Measurements from ENCODE around the gene PGAP3. TPM values are rescaled to one million over a fixed set of nuclear protein-coding genes. Genes with fewer than 3 reads are reported as not detected.
"Not testable (repeated sequence)": the region's sequence is repeated elsewhere in the genome, so short reads cannot be mapped to it uniquely, and the experiment has no call there.

The PGAP3 gene
- polyA plus RNA-seq, 6 donors from 2014 or later, result 7.2 to 18.2 (median 9.1) TPM

DNA sequence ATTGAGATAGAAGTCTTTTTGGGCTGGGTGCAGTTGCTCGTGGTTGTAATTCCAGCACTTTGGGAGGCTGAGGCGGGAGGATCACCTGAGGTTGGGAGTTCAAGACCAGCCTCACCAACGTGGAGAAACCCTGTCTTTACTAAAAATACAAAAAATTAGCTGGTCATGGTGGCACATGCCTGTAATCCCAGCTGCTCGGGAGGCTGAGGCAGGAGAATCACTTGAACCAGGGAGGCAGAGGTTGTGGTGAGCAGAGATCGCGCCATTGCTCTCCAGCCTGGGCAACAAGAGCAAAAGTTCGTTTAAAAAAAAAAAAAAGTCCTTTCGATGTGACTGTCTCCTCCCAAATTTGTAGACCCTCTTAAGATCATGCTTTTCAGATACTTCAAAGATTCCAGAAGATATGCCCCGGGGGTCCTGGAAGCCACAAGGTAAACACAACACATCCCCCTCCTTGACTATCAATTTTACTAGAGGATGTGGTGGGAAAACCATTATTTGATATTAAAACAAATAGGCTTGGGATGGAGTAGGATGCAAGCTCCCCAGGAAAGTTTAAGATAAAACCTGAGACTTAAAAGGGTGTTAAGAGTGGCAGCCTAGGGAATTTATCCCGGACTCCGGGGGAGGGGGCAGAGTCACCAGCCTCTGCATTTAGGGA is 11.4 kb upstream of the PGAP3 start:
- not testable (repeated sequence) for DNase-seq; ATAC-seq (ENCODE audit: low read depth in 2 of 2); H3K27ac Mint-ChIP-seq; H3K9me3 Mint-ChIP-seq
- Mint-ChIP-seq H3K27me3 (peaks cover 28 to 41% (median 38%) of the 10 kb centered on the region in 3 donors), H3K36me3 (peaks cover 0 to 34% of the 10 kb centered on the region in 2 donors), H3K4me1 (peaks cover 10 to 25% (median 25%) of the 10 kb centered on the region in 3 donors), H3K4me3 (peak overlapping the region; percentile 9 to 87 (median 66))

DNA sequence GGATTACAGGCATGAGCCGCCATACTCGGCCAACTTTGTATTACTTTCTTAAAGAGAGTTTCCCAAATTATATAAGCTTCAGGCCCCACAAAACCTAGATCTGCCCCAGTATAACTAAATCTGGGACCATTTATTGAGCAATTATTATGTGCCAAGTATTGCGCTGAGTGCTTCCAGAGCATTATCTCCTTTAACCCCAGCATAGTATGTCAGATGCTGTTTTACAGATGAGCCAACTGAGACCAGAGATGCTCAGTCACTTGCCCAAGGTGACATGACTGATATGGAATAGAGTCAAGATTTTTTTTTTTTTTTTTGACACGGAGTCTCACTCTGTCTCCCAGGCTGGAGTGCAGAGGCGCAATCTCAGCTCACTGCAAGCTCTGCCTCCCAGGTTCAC is 10.1 kb upstream of the PGAP3 start:
- peaks cover 0 to 35% of the 10 kb centered on the region in 2 donors for H3K36me3 Mint-ChIP-seq
- no peak for ATAC-seq (ENCODE audit: low read depth in 2 of 2)
- no peak overlapping the region for H3K4me3 Mint-ChIP-seq
- peaks cover 10 to 20% (median 20%) of the 10 kb centered on the region in 3 donors for H3K4me1 Mint-ChIP-seq
- peaks cover 28 to 41% (median 38%) of the 10 kb centered on the region in 3 donors for H3K27me3 Mint-ChIP-seq
- no peaks in the 10 kb centered on the region for H3K9me3 Mint-ChIP-seq
- no peak for DNase-seq
- H3K27ac Mint-ChIP-seq, result no peak overlapping the region

DNA sequence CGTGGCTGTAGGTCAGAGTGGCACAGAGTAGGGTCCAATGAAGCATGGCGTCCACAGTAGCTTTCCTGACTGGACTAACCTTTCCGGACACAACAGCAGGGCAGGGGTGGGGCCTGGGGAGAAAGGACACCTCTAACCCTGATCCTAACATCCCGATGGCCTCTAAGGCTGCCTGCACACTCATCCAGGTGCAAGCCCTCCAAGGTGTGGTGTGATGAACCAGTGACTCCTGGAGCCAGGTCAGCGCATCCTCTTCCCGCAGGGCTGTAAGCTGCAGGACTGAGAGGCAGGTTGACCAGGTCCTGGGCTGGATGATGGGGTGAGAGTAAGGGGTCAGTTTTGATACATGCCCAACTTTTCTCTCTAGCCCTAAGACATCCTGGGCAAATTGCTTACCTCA is 8.9 kb upstream of the PGAP3 start:
- no peak for DNase-seq
- peaks cover 10 to 20% (median 20%) of the 10 kb centered on the region in 3 donors for H3K4me1 Mint-ChIP-seq
- ATAC-seq (ENCODE audit: low read depth in 2 of 2), result no peak
- H3K36me3 Mint-ChIP-seq, result peaks cover 0 to 35% of the 10 kb centered on the region in 2 donors
- H3K27me3 Mint-ChIP-seq, result peaks cover 28 to 38% (median 36%) of the 10 kb centered on the region in 3 donors
- no peak overlapping the region for H3K27ac Mint-ChIP-seq
- no peak overlapping the region for H3K4me3 Mint-ChIP-seq
- no peaks in the 10 kb centered on the region for H3K9me3 Mint-ChIP-seq

DNA sequence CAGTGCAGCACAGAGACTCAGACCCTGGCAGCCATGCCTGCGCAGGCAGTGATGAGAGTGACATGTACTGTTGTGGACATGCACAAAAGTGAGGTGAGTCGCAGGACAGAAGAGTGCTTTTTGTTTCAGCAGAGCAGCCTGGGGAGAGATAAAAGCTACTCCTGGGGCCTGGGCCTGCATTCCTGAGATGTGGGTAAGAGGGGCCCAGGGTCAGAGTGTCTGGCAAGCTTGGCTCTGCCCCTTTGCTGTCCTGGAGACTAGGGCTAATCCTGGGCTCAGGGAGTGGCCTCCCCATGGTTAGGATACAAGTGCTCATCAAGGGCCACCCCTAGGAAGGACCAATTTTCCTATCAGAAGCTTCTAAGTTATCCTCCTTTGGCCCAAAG is 7.2 kb upstream of the PGAP3 start:
- DNase-seq (no peak), ATAC-seq (ENCODE audit: low read depth in 2 of 2) (no peak)
- Mint-ChIP-seq H3K27me3 (peaks cover 18 to 24% (median 23%) of the 10 kb centered on the region in 3 donors), H3K9me3 (no peaks in the 10 kb centered on the region), H3K27ac (peak overlapping the region in 1 of 6 donors; percentile 28), H3K4me3 (no peak overlapping the region), H3K36me3 (peaks cover 0 to 28% of the 10 kb centered on the region in 2 donors), H3K4me1 (peaks cover 4 to 11% (median 7%) of the 10 kb centered on the region in 3 donors)

DNA sequence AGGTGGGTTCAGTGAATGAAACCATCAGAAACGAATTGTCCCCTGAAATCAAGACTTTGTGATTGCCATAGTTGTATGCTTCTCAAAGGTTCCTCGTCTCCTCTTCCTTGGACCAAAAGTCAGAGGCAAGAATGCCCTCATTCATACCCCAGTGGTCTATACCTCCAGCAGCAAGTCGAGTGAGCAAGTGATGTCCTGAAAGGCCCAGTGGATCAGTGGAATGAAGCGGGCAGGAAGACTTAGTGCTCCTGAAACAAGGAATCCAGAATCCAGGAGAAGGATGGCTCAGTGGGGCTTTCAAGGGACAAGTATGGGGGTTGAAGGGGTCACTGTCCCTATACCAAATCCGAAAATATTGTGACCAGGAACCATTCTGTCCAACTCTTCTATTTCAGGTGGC is 6.7 kb upstream of the PGAP3 start:
- H3K9me3 Mint-ChIP-seq, result no peaks in the 10 kb centered on the region
- peaks cover 1 to 7% (median 3%) of the 10 kb centered on the region in 3 donors for H3K4me1 Mint-ChIP-seq
- ATAC-seq (ENCODE audit: low read depth in 2 of 2) (no peak), DNase-seq (no peak)
- H3K4me3 Mint-ChIP-seq, result no peak overlapping the region
- H3K27me3 Mint-ChIP-seq, result peaks cover 14 to 19% (median 18%) of the 10 kb centered on the region in 3 donors
- peaks cover 0 to 25% of the 10 kb centered on the region in 2 donors for H3K36me3 Mint-ChIP-seq
- H3K27ac Mint-ChIP-seq, result peak overlapping the region in 1 of 6 donors; percentile 40

DNA sequence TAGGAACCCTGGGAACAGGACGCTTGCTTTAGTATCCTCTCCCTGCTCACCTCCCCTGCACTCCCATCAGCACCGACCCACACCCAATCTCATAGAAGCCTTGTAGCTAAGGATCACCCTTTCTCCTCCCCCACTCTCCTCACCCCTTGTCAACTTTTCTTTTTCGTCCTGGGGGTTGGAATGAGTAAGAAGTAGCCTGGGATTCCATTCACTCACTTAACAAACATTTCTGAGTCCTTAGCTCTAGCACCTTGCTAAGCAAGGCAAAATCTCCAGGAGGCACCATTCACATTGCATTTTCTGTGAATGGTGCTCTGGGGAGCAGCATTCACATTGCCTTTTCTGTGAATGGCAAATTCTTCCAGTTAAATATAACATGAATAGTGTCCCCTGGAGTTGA is 1.1 kb upstream of the PGAP3 start:
- Mint-ChIP-seq H3K27ac (peak overlapping the region in 1 of 6 donors; percentile 97), H3K4me3 (peak overlapping the region; percentile 97 to 99 (median 98)), H3K36me3 (peaks cover 5 to 20% of the 10 kb centered on the region in 2 donors), H3K27me3 (no peaks in the 10 kb centered on the region), H3K4me1 (peaks cover 24 to 29% (median 26%) of the 10 kb centered on the region in 3 donors), H3K9me3 (peaks cover 0 to 6% (median 0%) of the 10 kb centered on the region in 7 donors)
- ATAC-seq (ENCODE audit: low read depth in 2 of 2) (no peak), DNase-seq (no peak)

DNA sequence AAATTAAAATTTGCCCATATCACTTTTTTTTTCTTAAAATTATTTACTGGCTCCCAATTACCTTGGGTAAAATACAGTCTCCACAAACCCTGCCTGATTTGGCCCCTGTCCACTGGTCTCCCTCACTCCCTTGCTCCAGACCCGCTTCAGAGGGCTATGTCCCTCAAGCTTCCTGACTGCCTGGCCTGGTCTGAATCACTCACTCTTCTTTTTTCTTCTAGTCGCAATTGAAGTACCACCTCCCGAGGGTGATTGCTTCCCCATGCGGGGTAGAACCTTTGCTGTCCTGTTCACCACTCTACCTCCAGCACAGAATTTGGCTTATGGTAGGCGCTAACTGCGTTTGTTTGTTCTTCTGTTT is 598 bp upstream of the PGAP3 start:
- Mint-ChIP-seq H3K36me3 (peaks cover 5 to 21% of the 10 kb centered on the region in 2 donors), H3K4me1 (peaks cover 24 to 29% (median 26%) of the 10 kb centered on the region in 3 donors), H3K9me3 (peaks cover 0 to 6% (median 0%) of the 10 kb centered on the region in 7 donors), H3K27ac (peak overlapping the region; percentile 92 to 99 (median 97)), H3K27me3 (no peaks in the 10 kb centered on the region), H3K4me3 (peak overlapping the region; percentile 97 to 99 (median 98))
- ATAC-seq (ENCODE audit: low read depth in 2 of 2) (no peak), DNase-seq (no peak)

DNA sequence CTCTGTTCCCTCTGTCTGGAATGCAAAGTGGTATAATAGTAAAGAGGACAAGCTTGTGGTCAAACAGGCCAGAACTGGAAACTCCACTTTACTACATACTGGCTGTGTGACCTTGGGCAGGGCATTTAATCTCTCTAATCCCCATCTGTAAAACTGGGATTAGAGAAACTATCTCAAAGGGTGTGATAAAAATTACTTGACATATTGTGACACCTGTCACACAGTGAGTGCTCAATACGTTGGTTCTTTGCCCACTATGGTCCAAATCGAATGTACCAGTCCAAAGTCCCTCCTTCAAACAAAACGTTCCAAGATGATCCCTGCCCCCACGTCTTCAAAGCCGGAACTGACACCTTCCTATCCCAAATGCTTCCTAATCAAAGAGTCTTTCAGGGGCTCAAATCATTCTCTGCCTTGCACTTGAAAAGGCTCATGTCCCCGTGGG is 734 bp downstream of the PGAP3 start:
- no peaks in the 10 kb centered on the region for H3K27me3 Mint-ChIP-seq
- peaks cover 0 to 6% (median 0%) of the 10 kb centered on the region in 7 donors for H3K9me3 Mint-ChIP-seq
- peak overlapping the region in 5 of 6 donors; percentile 88 to 98 (median 95) for H3K27ac Mint-ChIP-seq
- H3K4me3 Mint-ChIP-seq, result peak overlapping the region; percentile 97 to 99 (median 98)
- ATAC-seq (ENCODE audit: low read depth in 2 of 2) (no peak), DNase-seq (no peak)
- peaks cover 24 to 34% (median 30%) of the 10 kb centered on the region in 3 donors for H3K4me1 Mint-ChIP-seq
- H3K36me3 Mint-ChIP-seq, result peaks cover 9 to 30% of the 10 kb centered on the region in 2 donors

DNA sequence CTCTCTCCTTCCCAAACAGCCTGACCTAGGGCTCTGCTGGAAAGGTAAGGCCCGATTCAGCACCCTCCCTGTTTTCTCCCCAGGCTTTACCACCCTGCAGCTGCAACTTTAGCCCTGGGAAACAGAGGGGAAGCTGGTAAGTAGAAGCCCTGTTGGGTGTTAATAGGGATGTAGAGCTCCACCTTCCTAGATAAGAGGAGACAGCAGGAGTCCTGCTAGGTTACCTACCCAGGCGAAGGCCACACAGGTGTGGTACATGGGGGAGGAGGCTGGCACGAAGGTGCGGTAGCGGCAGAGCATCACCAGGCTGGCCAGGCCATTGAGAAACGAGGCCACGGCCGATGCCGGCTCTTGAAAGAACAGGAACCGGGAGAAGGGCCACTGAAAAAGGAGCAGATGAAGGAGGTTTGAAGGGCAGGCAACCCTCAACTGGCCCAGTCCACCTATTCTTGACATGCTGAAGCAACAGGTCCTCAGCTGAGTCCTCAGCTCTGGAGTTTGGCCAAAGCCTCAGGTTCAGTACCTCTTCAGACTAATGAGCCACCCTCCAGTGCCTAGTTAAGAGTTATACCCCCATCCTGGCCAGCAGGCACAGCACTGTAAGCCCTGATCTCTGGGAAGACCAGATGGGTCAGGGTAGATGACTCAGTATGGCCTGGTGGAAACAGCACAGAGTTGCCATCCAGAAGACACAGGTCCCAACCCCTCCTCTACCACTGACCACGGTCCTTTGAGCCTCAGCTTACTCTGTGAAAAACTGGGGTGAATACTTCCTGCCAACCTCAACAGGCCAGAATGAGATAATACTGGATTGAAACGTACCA is 3.3 kb downstream of the PGAP3 start:
- H3K27ac Mint-ChIP-seq, result peak overlapping the region in 1 of 6 donors; percentile 44
- H3K36me3 Mint-ChIP-seq, result peaks cover 9 to 30% of the 10 kb centered on the region in 2 donors
- peaks cover 0 to 6% (median 0%) of the 10 kb centered on the region in 7 donors for H3K9me3 Mint-ChIP-seq
- H3K4me3 Mint-ChIP-seq, result peak overlapping the region in 1 of 8 donors; percentile 57
- no peaks in the 10 kb centered on the region for H3K27me3 Mint-ChIP-seq
- DNase-seq (no peak), ATAC-seq (ENCODE audit: low read depth in 2 of 2) (no peak)
- peaks cover 41 to 50% (median 46%) of the 10 kb centered on the region in 3 donors for H3K4me1 Mint-ChIP-seq

DNA sequence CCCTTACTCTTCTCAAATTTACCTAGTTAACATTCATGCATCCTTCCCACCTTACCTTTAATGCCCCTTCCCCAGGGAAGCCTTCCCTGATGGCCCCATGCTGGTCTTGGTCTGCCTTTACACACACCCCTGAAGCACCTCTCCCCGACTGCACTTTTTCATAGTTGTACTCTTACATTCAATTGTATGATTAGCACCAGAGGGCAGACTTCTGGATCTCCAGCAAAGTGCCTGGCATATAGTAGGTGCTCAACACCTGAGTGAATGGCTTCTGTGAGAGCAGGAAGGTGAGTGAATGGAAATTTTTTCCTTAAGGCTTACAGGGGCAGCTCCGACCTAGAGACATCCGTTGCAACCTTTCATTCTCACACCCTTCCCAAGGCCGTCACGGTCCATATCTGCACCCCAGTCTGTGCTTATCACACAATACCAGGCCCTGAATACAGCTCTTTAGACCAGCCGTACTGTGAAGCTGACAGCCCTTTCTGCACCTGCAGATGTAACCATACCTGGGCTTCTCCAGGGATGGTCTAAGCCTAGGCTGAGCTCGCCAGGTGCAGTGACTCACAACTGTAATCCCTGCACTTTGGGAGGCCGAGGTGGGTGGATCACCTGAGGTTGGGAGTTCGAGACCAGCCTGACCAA is 4.4 kb downstream of the PGAP3 start:
- ATAC-seq (ENCODE audit: low read depth in 2 of 2) (no peak), DNase-seq (no peak)
- peak overlapping the region in 1 of 8 donors; percentile 30 for H3K4me3 Mint-ChIP-seq
- peaks cover 44 to 56% (median 50%) of the 10 kb centered on the region in 3 donors for H3K4me1 Mint-ChIP-seq
- peak overlapping the region in 1 of 6 donors; percentile 54 for H3K27ac Mint-ChIP-seq
- H3K36me3 Mint-ChIP-seq, result peaks cover 9 to 26% of the 10 kb centered on the region in 2 donors
- no peaks in the 10 kb centered on the region for H3K27me3 Mint-ChIP-seq
- H3K9me3 Mint-ChIP-seq, result peaks cover 0 to 3% (median 0%) of the 10 kb centered on the region in 7 donors

DNA sequence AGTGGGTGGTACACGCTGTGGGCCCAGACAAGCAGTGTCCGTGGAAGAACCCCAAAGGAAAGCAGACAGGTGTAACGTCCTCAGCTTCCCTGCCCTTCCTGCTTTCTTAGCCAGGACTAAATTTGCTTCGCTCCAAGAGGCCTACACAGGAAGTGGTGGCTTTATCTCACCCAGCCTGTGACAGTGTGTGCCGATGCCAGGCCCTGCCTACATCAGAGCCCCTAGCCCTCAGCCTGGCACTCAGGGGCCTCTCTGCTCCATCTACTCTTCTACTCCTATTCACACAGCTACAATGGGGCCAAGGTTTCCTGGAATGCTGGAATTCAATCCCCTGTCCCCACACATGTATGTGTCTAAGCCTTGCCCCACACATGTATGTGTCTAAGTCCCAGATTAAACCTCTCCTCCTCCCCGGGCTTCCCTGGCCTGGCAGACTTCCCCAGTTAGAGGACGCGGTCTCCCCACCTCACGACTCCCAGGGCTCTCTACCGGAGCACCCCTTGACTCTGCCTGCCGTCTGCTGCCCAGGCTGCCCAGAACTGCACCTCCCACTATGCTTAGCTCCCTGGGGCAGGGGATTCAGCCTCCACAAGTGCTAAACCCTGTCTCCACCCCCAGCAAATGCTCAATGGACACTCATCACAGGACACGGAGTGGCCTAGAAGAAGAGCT is 8.2 kb downstream of the PGAP3 start:
- peak; percentile 62 for DNase-seq
- Mint-ChIP-seq H3K27me3 (no peaks in the 10 kb centered on the region), H3K27ac (peak overlapping the region; percentile 92 to 98 (median 96)), H3K9me3 (no peaks in the 10 kb centered on the region), H3K36me3 (peaks cover 5 to 15% of the 10 kb centered on the region in 2 donors), H3K4me1 (peaks cover 66 to 69% (median 67%) of the 10 kb centered on the region in 3 donors), H3K4me3 (peak overlapping the region; percentile 48 to 91 (median 74))
- peak; percentile 78 to 81 for ATAC-seq (ENCODE audit: low read depth in 2 of 2)

DNA sequence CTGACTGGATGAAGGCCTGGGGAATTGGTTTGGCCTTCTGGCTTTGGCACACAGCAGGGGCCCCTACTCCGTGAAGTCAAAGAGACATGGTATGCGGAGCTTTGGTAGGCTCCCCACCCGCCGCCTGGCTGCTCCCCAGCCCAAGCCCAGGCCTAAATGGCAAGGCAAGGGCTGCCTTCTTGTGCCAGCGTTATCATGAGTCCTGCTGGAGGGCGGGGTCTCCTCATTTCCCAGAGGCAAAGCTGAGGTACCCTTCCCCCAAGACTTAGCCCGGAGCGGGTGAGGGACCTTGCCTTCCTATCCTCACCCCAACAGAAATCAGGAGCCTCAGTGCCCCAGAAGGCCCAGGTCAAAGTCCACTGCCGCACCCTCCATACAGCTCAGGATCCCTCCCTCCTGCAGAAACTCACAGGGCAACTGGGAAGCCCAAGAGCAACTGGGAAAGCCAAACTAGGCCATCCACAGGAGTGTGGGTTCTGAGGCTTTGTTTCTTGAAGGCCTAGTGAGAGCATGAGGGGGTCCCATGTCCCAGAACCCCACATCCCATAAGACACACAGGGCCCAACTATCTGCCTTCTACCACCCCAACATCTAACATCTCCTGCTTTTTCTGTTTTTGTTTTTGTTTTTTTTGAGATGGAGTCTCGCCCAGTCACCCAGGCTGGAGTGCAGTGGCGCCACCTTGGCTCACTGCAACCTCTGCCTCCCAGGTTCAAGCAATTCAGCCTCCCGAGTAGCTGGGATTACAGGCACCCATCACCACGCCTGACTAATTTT is 9.3 kb downstream of the PGAP3 start:
- Mint-ChIP-seq H3K4me3 (peak overlapping the region in 6 of 8 donors; percentile 32 to 91 (median 75)), H3K9me3 (no peaks in the 10 kb centered on the region), H3K27ac (peak overlapping the region; percentile 92 to 98 (median 96)), H3K27me3 (no peaks in the 10 kb centered on the region), H3K36me3 (peaks cover 5 to 10% of the 10 kb centered on the region in 2 donors), H3K4me1 (peaks cover 71 to 75% (median 72%) of the 10 kb centered on the region in 3 donors)
- no peak for DNase-seq
- no peak for ATAC-seq (ENCODE audit: low read depth in 2 of 2)
